Thyroid gland (tissue), 4 donors: ENCODE data around the gene PLIN5. TPM values are rescaled to one million over a fixed set of nuclear protein-coding genes. Genes with fewer than 3 reads are reported as not detected.

Source experiments
- DNase-seq, 2 donors: peaks; one replicate each; pipeline ENCODE4 v3.0.0-alpha.2; 2019
- H3K27ac ChIP-seq, 3 donors: fragments of 200-600 bp; sonication (generic); 1 replicate in 2 of 3; 2 replicates in 1 of 3; pipeline ENCODE4 v1.5.1; 2016 to 2019; ENCODE audit warnings: mild to moderate bottlenecking in 1 of 3, moderate library complexity in 1 of 3
- H3K27me3 ChIP-seq: fragments of 200-600 bp; sonication (generic); one replicate; pipeline ENCODE4 v1.5.1; 2019
- H3K36me3 ChIP-seq, 2 donors: fragments of 200-600 bp; sonication (generic); one replicate each; pipeline ENCODE4 v1.5.1; 2016 to 2019
- H3K4me1 ChIP-seq, 2 donors: fragments of 200-600 bp; sonication (generic); one replicate each; pipeline ENCODE4 v1.5.1; 2017 to 2019
- H3K4me3 ChIP-seq, 3 donors: fragments of 200-600 bp; sonication (generic); replicated peaks in 1 of 3; 1 replicate in 2 of 3; 2 replicates in 1 of 3; pipeline ENCODE4 v1.5.1; 2016; ENCODE audit warnings: mild to moderate bottlenecking in 1 of 3
- H3K9me3 ChIP-seq: fragments of 200-600 bp; sonication (generic); one replicate; pipeline ENCODE4 v1.5.1; 2017
- CTCF ChIP-seq, 6 experiments: fragments of 200-600 bp in 3 of 6; fragments of 450-650 bp in 3 of 6; sonication (generic) in 3 of 6; IDR thresholded peaks; one replicate each; pipeline ENCODE4 v1.5.1; 2016 to 2019; ENCODE audit warnings: antibody characterized with exemption in 6 of 6, mild to moderate bottlenecking in 2 of 6, inconsistent platforms in 1 of 6, moderate library complexity in 1 of 6
- POLR2A ChIP-seq, 2 donors: fragments of 450-650 bp; IDR thresholded peaks; one replicate each; pipeline ENCODE4 v1.6.1; 2017; ENCODE audit warnings: antibody characterized with exemption in 2 of 2, mild to moderate bottlenecking in 2 of 2, moderate library complexity in 1 of 2
- WGBS, 2 donors: methylation state at CpG; one replicate each; pipeline ENCODE4 v1.1.5; 2017; 5-methylcytosine and 5-hydroxymethylcytosine counted together
- intact Hi-C: fragments of 100-400 bp; cut with DNase I; formaldehyde crosslinking; loops from one replicate; pipeline ENCODE4 v1.15.1; 2023
- total RNA-seq, 4 donors: library from RNA; depleted of rRNA; stranded (reverse); fragments of >200 nt; gene quantifications; one replicate each; pipeline ENCODE4 v1.2.3, GENCODE V29; 2016

The PLIN5 gene
- total RNA-seq, 4 donors from 2014 or later = 4.1 to 12.1 (median 7.8) TPM

GRCh38 chr19:4473011-4473762 lies 61.8 kb downstream of the PLIN5 start:
- DNase-seq = no peak
- WGBS, 2 donors = 24 to 45% methylated on average over 11 of the region's 25 CpGs

More at GRCh38 chr19:4473011-4473762, 61.8 kb downstream of the PLIN5 start:
- Histone ChIP-seq H3K36me3 (peaks cover 5 to 19% of the 10 kb centered on the region in 2 donors), H3K27ac (peak overlapping the region in 2 of 3 donors; percentile 30 to 40), H3K4me3 (peak overlapping the region; percentile 79 to 97 (median 83)), H3K27me3 (no peaks in the 10 kb centered on the region), H3K4me1 (peaks cover 20% of the 10 kb centered on the region in 2 donors), H3K9me3 (no peaks in the 10 kb centered on the region)
- no peak for TF ChIP-seq CTCF (IDR thresholded peaks at IDR 0.05)
- TF ChIP-seq POLR2A (IDR thresholded peaks at IDR 0.05) = no peak
- intact Hi-C loops = loop anchor here (2.0 kb wide), 1 partner anchor 14 kb away; no protein-coding TSS in a partner anchor

Other genes starting within 250 kb of the PLIN5 start
- gene TMIGD2, start 232.8 kb downstream of the PLIN5 start, total RNA-seq = not detected
- not detected for gene FSD1, start 230.6 kb downstream of the PLIN5 start, total RNA-seq
- gene STAP2, start 196.4 kb downstream of the PLIN5 start, total RNA-seq = 10 to 100 TPM; 12.1 to 50.6 (median 29.7) TPM
- 10 to 100 TPM in 2 of 4 donors, 1 to 10 TPM in 2; 5.6 to 10.5 (median 9.3) TPM for gene MPND, start 191.7 kb downstream of the PLIN5 start, total RNA-seq
- gene SH3GL1, start 134.7 kb downstream of the PLIN5 start, total RNA-seq = 10 to 100 TPM; 33.1 to 42.4 (median 36.7) TPM
- gene CHAF1A, start 132.6 kb downstream of the PLIN5 start, total RNA-seq = 1 to 10 TPM; 4.1 to 5.1 (median 4.4) TPM
- 100 to 1,000 TPM in 2 of 4 donors, 10 to 100 TPM in 2; 90.1 to 187 (median 106) TPM for gene UBXN6, start 77.4 kb downstream of the PLIN5 start, total RNA-seq
- 10 to 100 TPM; 26.5 to 42.3 (median 28.4) TPM for gene HDGFL2, start 62.9 kb downstream of the PLIN5 start, total RNA-seq
- 1 to 10 TPM; 1.3 to 6.6 (median 3.7) TPM for gene PLIN4, start 16.7 kb downstream of the PLIN5 start, total RNA-seq
- 1 to 10 TPM in 2 of 4 donors, under 1 TPM in 1, not detected in 1; 0.56 to 2.7 (median 2.0) TPM for gene LRG1, start 4.8 kb upstream of the PLIN5 start, total RNA-seq
- gene SEMA6B, start 24.5 kb upstream of the PLIN5 start, total RNA-seq = 1 to 10 TPM; 1.2 to 9.1 (median 4.2) TPM
- gene TNFAIP8L1, start 104.3 kb upstream of the PLIN5 start, total RNA-seq = 1 to 10 TPM; 3.8 to 9.5 (median 7.8) TPM
- 10 to 100 TPM; 48.0 to 72.6 (median 65.2) TPM for gene MYDGF, start 135.1 kb upstream of the PLIN5 start, total RNA-seq
- 10 to 100 TPM; 32.0 to 50.7 (median 42.9) TPM for gene DPP9, start 188.6 kb upstream of the PLIN5 start, total RNA-seq